C4-2B (cell line): ENCODE results near the gene VSIR.

Experiments
- H3K27ac ChIP-seq: fragments of 450-650 bp; 2 replicates; pipeline ENCODE4 v1.5.1; 2017
- ZFX ChIP-seq: fragments of 450-650 bp; IDR thresholded peaks from 2 replicates; pipeline ENCODE4 v1.6.1; 2017
- TF ChIP-seq, protein P1 (sequence below): fragments of 450-650 bp; conservative IDR thresholded peaks from 2 replicates; pipeline ENCODE4 v1.5.1; 2017; ENCODE audit warnings: mild to moderate bottlenecking

Gene VSIR

DNA sequence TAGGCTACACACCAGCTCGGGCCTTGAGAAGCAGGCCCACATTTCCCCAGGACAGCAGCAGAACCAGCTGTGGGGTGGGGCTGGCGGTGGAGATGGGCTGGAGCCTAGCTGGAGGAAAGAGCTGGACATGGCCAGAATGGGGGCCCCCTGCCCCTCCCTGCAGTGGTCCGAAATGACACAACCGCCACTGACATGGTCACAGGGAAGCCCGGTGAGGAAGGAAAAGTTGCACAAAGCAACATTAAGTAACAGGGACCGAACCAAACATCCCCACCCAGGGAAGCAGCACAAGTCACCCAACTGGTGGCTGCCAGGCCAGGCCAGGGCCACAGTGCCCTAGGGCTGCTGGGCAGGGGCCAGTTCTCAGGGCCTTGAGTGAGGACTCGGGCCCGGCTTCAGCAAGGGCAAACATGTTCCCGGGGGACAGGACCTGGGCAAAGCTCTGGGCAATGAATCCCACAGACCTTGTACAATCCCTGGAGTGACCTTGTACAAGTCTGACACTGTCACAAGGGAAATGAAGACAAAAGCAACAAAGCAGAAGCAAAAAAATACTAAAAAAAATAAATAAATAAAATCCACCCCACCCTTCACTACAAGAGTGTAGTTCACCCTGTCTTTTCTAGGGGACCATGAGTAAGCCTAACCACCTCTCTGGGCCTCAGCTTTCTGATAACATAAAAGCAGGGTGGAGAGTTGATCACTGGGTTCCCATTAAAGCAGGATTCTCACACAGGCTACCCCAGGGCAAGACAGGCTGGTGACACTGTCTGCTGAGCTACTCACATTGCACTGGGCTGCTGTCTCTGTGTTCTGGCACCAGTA, 44.7 kb upstream of the VSIR start:
- TF ChIP-seq ZFX: no peak
- TF ChIP-seq, protein P1, sequence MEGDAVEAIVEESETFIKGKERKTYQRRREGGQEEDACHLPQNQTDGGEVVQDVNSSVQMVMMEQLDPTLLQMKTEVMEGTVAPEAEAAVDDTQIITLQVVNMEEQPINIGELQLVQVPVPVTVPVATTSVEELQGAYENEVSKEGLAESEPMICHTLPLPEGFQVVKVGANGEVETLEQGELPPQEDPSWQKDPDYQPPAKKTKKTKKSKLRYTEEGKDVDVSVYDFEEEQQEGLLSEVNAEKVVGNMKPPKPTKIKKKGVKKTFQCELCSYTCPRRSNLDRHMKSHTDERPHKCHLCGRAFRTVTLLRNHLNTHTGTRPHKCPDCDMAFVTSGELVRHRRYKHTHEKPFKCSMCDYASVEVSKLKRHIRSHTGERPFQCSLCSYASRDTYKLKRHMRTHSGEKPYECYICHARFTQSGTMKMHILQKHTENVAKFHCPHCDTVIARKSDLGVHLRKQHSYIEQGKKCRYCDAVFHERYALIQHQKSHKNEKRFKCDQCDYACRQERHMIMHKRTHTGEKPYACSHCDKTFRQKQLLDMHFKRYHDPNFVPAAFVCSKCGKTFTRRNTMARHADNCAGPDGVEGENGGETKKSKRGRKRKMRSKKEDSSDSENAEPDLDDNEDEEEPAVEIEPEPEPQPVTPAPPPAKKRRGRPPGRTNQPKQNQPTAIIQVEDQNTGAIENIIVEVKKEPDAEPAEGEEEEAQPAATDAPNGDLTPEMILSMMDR: no peak
- no peak overlapping the region for H3K27ac ChIP-seq

DNA sequence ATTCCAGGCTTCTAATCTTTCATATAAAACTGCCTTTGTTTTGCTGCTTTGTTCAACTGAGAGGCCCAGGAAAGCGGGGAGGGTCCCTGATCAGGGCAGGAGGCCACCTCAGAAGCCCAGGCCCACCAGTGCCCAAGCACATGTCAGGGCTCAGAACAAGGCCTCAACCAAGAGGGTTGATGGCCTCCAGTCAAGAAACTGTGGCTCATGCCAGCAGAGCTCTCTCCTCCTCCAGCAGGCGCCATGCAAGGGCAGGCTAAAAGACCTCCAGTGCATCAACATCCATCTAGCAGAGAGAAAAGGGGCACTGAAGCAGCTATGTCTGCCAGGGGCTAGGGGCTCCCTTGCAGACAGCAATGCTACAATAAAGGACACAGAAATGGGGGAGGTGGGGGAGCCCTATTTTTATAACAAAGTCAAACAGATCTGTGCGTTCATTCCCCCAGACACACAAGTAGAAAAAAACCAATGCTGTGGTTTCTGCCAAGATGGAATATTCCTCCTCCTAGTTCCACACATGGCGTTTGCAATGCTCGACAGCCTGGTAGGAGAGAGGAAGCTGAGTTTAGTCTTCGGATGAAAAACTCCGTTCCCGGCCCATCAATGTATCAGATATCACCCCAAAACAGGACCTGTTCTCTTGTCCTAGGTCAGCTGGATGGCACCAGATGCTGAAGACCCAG, 43.8 kb upstream of the VSIR start:
- no peak overlapping the region for H3K27ac ChIP-seq
- TF ChIP-seq ZFX: no peak
- TF ChIP-seq, protein P1: no peak

DNA sequence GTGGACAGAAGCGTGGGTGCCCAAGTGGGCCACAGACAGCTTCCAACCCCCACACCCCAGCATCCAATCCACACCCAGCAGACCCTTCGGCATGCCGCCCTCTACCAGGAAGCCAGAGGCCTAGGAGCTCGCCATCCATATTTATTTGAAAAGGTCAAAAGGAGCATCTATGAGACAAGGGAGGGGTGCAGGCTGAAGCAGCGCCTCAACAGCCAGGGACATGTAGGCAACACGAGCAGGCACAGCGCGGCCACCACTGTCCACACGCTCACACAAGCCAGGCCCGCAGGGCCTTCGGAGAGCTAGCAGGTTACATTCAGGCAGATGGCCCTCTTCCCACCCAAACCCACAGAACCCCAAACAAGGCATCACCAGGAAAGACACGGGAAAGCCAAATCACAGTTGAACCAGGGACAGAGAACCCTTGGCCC, 43.1 kb upstream of the VSIR start:
- TF ChIP-seq ZFX: no peak
- TF ChIP-seq, protein P1: no peak

DNA sequence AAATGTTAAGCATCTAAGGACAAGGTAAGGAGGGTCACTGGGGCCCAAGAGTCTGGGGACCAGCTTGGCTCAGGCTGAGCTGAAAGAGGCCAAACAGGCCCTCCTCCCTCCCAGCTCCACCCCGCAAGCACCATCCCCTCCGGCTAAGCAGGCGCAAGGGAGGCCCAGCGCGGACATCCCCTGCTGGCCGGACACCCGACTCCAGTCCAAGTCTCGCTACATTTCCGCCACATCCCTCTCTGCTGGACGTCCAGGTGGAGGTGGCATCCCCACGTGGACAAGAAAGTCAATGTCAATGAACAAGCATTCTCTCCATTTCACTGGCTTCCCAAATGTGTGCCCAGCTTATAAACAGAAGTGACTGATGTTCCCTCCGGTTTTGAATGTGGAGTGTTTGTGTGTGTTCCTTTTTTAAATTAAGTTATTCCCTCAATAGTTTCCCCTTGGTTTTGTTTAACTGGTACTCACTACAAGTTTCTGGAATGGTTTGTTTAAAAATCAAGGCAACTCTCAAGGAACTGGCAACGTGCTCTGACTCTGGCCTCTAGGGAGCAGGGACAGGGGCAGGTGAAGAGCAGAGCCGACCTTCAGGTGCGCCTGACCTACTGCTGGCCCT, 42.3 kb upstream of the VSIR start:
- TF ChIP-seq, protein P1: no peak
- TF ChIP-seq ZFX: no peak
- H3K27ac ChIP-seq: no peak overlapping the region

More for the DNA sequence above, 43.1 kb upstream of the VSIR start:
- no peak overlapping the region for H3K27ac ChIP-seq

DNA sequence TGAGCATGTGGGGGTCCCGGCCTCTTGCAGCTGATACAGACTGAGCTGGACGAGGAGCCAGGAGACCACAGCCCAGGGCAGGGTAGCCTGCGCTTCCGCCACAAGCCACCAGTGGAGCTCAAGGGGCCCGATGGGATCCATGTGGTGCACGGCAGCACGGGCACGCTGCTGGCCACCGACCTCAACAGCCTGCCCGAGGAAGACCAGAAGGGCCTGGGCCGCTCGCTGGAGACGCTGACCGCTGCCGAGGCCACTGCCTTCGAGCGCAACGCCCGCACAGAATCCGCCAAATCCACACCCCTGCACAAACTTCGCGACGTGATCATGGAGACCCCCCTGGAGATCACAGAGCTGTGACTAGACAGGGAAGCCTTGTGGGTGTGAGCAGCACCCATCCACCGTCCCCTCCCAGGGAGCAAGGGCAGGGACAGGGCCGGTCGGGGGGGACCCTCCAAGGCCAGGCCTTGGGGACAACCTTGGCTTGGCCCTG, 41.6 kb upstream of the VSIR start:
- H3K27ac ChIP-seq: no peak overlapping the region
- TF ChIP-seq ZFX: no peak
- TF ChIP-seq, protein P1: no peak; the same call in 1 of the 2 replicates

DNA sequence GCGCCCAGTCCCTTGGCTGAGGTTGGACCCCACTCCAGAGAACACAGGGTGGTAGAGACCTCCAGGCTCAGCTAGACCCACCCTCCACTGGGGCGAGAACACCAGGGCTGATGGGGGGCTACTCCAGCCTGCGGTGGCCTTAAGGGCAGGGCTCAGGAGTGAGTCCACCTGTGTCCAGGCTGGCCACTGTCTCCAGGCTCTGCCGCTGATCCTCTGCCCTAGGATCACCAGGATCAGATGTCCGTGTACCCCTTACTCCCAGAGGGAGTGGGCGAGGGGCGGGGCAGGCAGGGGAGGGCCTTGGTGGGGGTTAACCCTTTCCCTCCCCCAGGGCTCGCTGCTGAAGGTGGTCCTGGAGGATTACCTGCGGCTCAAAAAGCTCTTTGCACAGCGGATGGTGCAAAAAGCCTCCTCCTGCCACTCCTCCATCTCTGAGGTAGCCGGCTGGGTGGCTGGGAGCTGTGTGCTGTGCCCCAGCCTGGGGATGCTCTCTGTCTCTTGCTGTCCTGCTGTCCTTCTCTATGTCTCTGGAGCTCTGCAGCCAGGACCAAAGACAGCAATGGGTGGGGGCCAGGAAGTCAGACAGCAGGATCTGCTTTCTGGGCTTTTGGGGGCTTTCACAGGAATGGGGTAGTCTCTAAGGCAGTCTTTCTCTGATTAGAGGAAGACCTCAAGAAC, 39.7 kb upstream of the VSIR start:
- H3K27ac ChIP-seq: no peak overlapping the region
- TF ChIP-seq, protein P1: no peak
- no peak for TF ChIP-seq ZFX
